Panc1 (cell line): Measurements from ENCODE around the gene BAHCC1. TPM values are rescaled to one million over a fixed set of nuclear protein-coding genes. Genes with fewer than 3 reads are reported as not detected.

Source experiments
- ATAC-seq: fragments of 200-7000 bp; cut with Tn5 transposase; 2 replicates; pipeline ENCODE4 v1.9.1; 2020; ENCODE audit warnings: mild to moderate bottlenecking, moderate library complexity
- BruUV-seq: library from RNA; stranded (reverse); fragments of 400-500 nt; replicated peaks from 2 replicates; lab custom pipeline; 2021; lab: Mats Ljungman, UMichigan
- CTCF ChIA-PET: fragments of 300-600 bp; sonication (Branson Sonifier 250); formaldehyde crosslinking; loops from one replicate; lab custom pipeline; 2022; ENCODE audit warnings: antibody characterized with exemption; lab: Charles Lee
- POLR2A ChIA-PET: fragments of 300-600 bp; sonication (Branson Sonifier 250); formaldehyde crosslinking; loops from one replicate; lab custom pipeline; 2022; ENCODE audit warnings: antibody characterized with exemption; lab: Charles Lee
- DNase-seq: peaks from one replicate; pipeline ENCODE4 v3.0.0-alpha.2; 2010; ENCODE audit warnings: low read depth, low spot score
- H3K27ac ChIP-seq: 2 replicates; pipeline ENCODE4 v1.5.1; 2011; ENCODE audit warnings: mild to moderate bottlenecking, low read length, inconsistent platforms
- H3K27me3 ChIP-seq: fragments of 200-500 bp; sonication (Bioruptor generic); 2 replicates; pipeline ENCODE4 v1.6.0; 2014; ENCODE audit warnings: low read length, inconsistent platforms; ENCODE audit not compliant: control insufficient read depth, insufficient read depth
- H3K36me3 ChIP-seq: fragments of 200-500 bp; sonication (Bioruptor generic); 2 replicates; pipeline ENCODE4 v1.5.1; 2014; ENCODE audit warnings: inconsistent platforms, mild to moderate bottlenecking, low read length, moderate library complexity; ENCODE audit not compliant: control insufficient read depth, insufficient read depth
- H3K4me1 ChIP-seq: 2 replicates; pipeline ENCODE4 v1.5.1; 2011; ENCODE audit warnings: inconsistent platforms, mild to moderate bottlenecking, low read length, moderate library complexity; ENCODE audit not compliant: control insufficient read depth, insufficient read depth
- H3K4me3 ChIP-seq, 2 experiments: 2 replicates each; pipeline ENCODE4 v1.5.1; 2011 to 2012; ENCODE audit warnings: low read depth in 2 of 2, low read length in 2 of 2, mild to moderate bottlenecking in 2 of 2, inconsistent platforms in 1 of 2, moderate library complexity in 1 of 2
- H3K9me3 ChIP-seq: fragments of 200-500 bp; sonication (Bioruptor generic); 2 replicates; pipeline ENCODE4 v1.5.1; 2014; ENCODE audit warnings: low read depth, mild to moderate bottlenecking, inconsistent platforms, low read length, moderate library complexity; ENCODE audit not compliant: control insufficient read depth, insufficient read depth
- CTCF ChIP-seq: fragments of 450-650 bp; IDR thresholded peaks from 2 replicates; pipeline ENCODE4 v1.5.1; 2017; ENCODE audit warnings: mild to moderate bottlenecking
- POLR2AphosphoS5 ChIP-seq: IDR thresholded peaks from 2 replicates; pipeline ENCODE4 v1.6.1; 2012; ENCODE audit warnings: mild to moderate bottlenecking, low read depth, low read length, moderate library complexity
- REST ChIP-seq, 2 experiments: IDR thresholded peaks; 2 replicates each; pipeline ENCODE4 v1.6.1; 2011 to 2012; ENCODE audit warnings: low read depth in 2 of 2, control low read depth in 1 of 2, low read length in 1 of 2, mild to moderate bottlenecking in 1 of 2, moderate library complexity in 1 of 2; ENCODE audit not compliant: insufficient read depth in 1 of 2
- SIN3A ChIP-seq: IDR thresholded peaks from 2 replicates; pipeline ENCODE4 v1.6.1; 2012; ENCODE audit warnings: low read depth, mild to moderate bottlenecking, low read length, moderate library complexity, borderline replicate concordance; ENCODE audit not compliant: insufficient read depth
- TCF7L2 ChIP-seq: IDR thresholded peaks from 2 replicates; pipeline ENCODE4 v1.6.1; 2011; ENCODE audit warnings: mild to moderate bottlenecking, low read depth, low read length, inconsistent platforms
- in situ Hi-C: cut with HindIII; loops from 2 replicates; pipeline ENCODE4 v1.10.0; 2016; ENCODE audit warnings: low sequenced_read_pairs, low pct_unique_long_range_greater_than_20kb
- intact Hi-C: fragments of 100-400 bp; cut with micrococcal nuclease; formaldehyde crosslinking; loops from one replicate; pipeline ENCODE4 v1.10.0; 2022; ENCODE audit not compliant: unreplicated experiment
- total RNA-seq: library from RNA; stranded (reverse); gene quantifications from one replicate; pipeline ENCODE4 v1.2.1, GENCODE V29; 2021; ENCODE audit not compliant: unreplicated experiment

Gene BAHCC1
- total RNA-seq, 1 experiment from 2014 or later, result 77.4 TPM

DNA sequence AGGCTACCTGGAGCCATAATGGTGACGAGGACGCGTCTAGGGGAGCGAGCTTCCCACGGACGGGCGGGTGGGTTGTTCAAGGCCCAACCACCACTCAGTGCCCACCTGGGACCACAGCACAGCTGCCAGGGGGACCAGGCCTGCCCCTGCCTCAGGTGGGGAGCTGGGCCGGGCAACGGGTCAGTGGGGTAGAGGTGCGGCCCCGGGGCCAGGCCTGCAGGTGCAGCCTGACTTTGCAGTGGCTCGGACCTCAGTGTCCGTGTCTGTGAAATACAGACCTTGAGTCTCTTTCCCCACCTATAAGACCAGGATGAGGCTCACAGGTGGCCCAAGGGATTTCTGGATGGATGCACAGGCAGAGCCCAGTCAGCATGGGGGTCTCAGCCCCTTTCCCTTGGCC lies 74.0 kb downstream of the BAHCC1 start:
- no peak overlapping the region for H3K27ac ChIP-seq
- H3K36me3 ChIP-seq, result no peaks in the 10 kb centered on the region
- ATAC-seq, result no peak
- BruUV-seq, result no TSS peak
- ChIA-PET CTCF (no interaction called here), POLR2A (no interaction called here)
- peaks cover 23% of the 10 kb centered on the region for H3K4me1 ChIP-seq
- intact Hi-C loops, result no loop called here
- in situ Hi-C loops, result no loop called here
- no peaks in the 10 kb centered on the region for H3K27me3 ChIP-seq
- DNase-seq, result no peak
- no peaks in the 10 kb centered on the region for H3K9me3 ChIP-seq
- no peak overlapping the region for H3K4me3 ChIP-seq
- TF ChIP-seq POLR2AphosphoS5 (no peak), TCF7L2 (no peak), REST (IDR thresholded peaks at IDR 0.05; ENCODE audit: insufficient read depth in 1 of 2, low read depth in 2 of 2, low read length in 1 of 2) (no peak), CTCF (no peak), SIN3A (no peak)

DNA sequence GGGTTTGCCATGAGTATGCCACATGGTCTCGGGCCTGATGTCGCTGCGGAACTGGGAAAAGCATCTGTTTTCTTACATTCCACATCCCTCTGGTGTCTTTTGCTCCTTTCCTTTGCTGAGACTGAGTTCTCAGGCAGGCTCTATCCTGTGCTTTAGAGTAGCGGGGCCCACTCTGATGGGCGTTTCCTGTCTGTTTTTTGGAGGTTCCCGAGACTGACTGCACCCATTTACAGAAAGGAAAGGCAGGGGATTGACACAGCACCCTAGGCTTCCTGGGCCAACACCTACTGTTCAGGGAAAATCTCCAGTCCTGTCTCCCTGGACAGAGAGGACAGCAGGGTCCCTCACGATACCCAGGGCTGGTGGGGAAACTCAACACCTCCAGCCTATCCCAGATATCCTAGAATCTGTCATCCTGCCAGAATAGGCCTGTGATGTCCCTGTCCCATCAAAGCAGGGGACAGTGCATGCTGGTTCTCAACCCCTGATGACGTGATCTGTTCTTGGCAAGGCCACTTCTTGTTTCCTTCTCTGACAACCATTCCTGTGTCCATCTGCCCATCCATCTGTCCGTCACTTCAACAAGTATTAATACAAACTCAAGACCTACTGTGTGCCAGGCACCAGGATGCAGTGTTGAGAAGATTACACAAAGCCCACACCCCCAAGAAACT lies 75.2 kb downstream of the BAHCC1 start:
- Histone ChIP-seq H3K4me1 (peaks cover 18% of the 10 kb centered on the region), H3K36me3 (no peaks in the 10 kb centered on the region), H3K27ac (peak overlapping the region; percentile 44), H3K4me3 (no peak overlapping the region), H3K9me3 (no peaks in the 10 kb centered on the region), H3K27me3 (no peaks in the 10 kb centered on the region)
- in situ Hi-C loops, result no loop called here
- intact Hi-C loops, result no loop called here
- DNase-seq (no peak), ATAC-seq (no peak)
- BruUV-seq, result no TSS peak
- TF ChIP-seq REST (IDR thresholded peaks at IDR 0.05; ENCODE audit: insufficient read depth in 1 of 2, low read depth in 2 of 2, low read length in 1 of 2), result no peak
- no peak for TF ChIP-seq SIN3A
- TF ChIP-seq TCF7L2, result no peak
- no peak for TF ChIP-seq POLR2AphosphoS5
- no peak for TF ChIP-seq CTCF
- ChIA-PET CTCF (no interaction called here), POLR2A (no interaction called here)
